H9 (cell line): Measurements from ENCODE around the gene TSPAN18. TPM values are rescaled to one million over a fixed set of nuclear protein-coding genes. Genes with fewer than 3 reads are reported as not detected.

Experiments used
- DNase-seq: peaks from one replicate; pipeline ENCODE4 v3.0.0-alpha.2; 2017
- H2AFZ ChIP-seq: one replicate; pipeline ENCODE4 v1.6.1; 2013; ENCODE audit warnings: mild to moderate bottlenecking, low read length, control low read depth, moderate library complexity
- H2AK5ac ChIP-seq: 2 replicates; pipeline ENCODE4 v1.6.1; 2013; ENCODE audit warnings: low read length, control low read depth, mixed read lengths; ENCODE audit not compliant: insufficient read length
- H2BK120ac ChIP-seq: one replicate; pipeline ENCODE4 v1.6.1; 2013; ENCODE audit warnings: low read depth, mild to moderate bottlenecking, low read length, control low read depth, inconsistent platforms; ENCODE audit not compliant: poor library complexity, severe bottlenecking
- H2BK12ac ChIP-seq: 2 replicates; pipeline ENCODE4 v1.6.1; 2013; ENCODE audit warnings: low read length, control low read depth, mixed read lengths, low read depth; ENCODE audit not compliant: insufficient read length
- H2BK15ac ChIP-seq: 2 replicates; pipeline ENCODE4 v1.6.1; 2013; ENCODE audit warnings: low read depth, low read length, control low read depth
- H2BK20ac ChIP-seq: one replicate; pipeline ENCODE4 v1.6.1; 2013; ENCODE audit warnings: low read depth, mild to moderate bottlenecking, low read length, control low read depth, inconsistent platforms; ENCODE audit not compliant: poor library complexity, severe bottlenecking
- H2BK5ac ChIP-seq: 2 replicates; pipeline ENCODE4 v1.6.1; 2013; ENCODE audit warnings: low read length, control low read depth, mixed read lengths; ENCODE audit not compliant: insufficient read length
- H3K14ac ChIP-seq: 2 replicates; pipeline ENCODE4 v1.6.1; 2013; ENCODE audit warnings: low read length, control low read depth; ENCODE audit not compliant: insufficient read depth
- H3K18ac ChIP-seq: 2 replicates; pipeline ENCODE4 v1.6.1; 2013; ENCODE audit warnings: low read depth, mild to moderate bottlenecking, mixed read lengths, low read length, control low read depth; ENCODE audit not compliant: insufficient read length
- H3K23ac ChIP-seq: 2 replicates; pipeline ENCODE4 v1.6.1; 2013; ENCODE audit warnings: low read length, control low read depth, mixed read lengths, low read depth; ENCODE audit not compliant: insufficient read length
- H3K23me2 ChIP-seq: 2 replicates; pipeline ENCODE4 v1.6.1; 2013; ENCODE audit warnings: low read depth, mild to moderate bottlenecking, mixed read lengths, low read length, control low read depth; ENCODE audit not compliant: insufficient read length, poor library complexity, severe bottlenecking
- H3K27ac ChIP-seq: 2 replicates; pipeline ENCODE4 v1.5.1; 2013; ENCODE audit warnings: low read length, control low read depth, mixed read lengths, low read depth; ENCODE audit not compliant: insufficient read length
- H3K27me3 ChIP-seq: 2 replicates; pipeline ENCODE4 v1.6.1; 2013; ENCODE audit warnings: low read length, control low read depth, inconsistent platforms; ENCODE audit not compliant: insufficient read depth
- H3K4ac ChIP-seq: 2 replicates; pipeline ENCODE4 v1.6.1; 2013; ENCODE audit warnings: low read depth, mild to moderate bottlenecking, control low read depth, inconsistent platforms, low read length, moderate library complexity
- H3K4me1 ChIP-seq: 2 replicates; pipeline ENCODE4 v1.6.1; 2013; ENCODE audit warnings: low read length, control low read depth, inconsistent platforms; ENCODE audit not compliant: insufficient read depth
- H3K4me2 ChIP-seq: 2 replicates; pipeline ENCODE4 v1.6.1; 2013; ENCODE audit warnings: low read length, control low read depth, mixed read lengths; ENCODE audit not compliant: insufficient read length, insufficient read depth
- H3K56ac ChIP-seq: 2 replicates; pipeline ENCODE4 v1.6.1; 2013; ENCODE audit warnings: low read depth, mild to moderate bottlenecking, mixed read lengths, low read length, control low read depth; ENCODE audit not compliant: insufficient read length
- H3K79me1 ChIP-seq: 2 replicates; pipeline ENCODE4 v1.6.1; 2013; ENCODE audit warnings: low read depth, mild to moderate bottlenecking, moderate library complexity, low read length, control low read depth, inconsistent platforms; ENCODE audit not compliant: insufficient read depth, poor library complexity, severe bottlenecking
- H3K79me2 ChIP-seq: 2 replicates; pipeline ENCODE4 v1.6.1; 2013; ENCODE audit warnings: low read length, control low read depth, inconsistent platforms; ENCODE audit not compliant: insufficient read depth
- H3K9ac ChIP-seq: 2 replicates; pipeline ENCODE4 v1.6.1; 2013; ENCODE audit warnings: low read length, control low read depth, mixed read lengths; ENCODE audit not compliant: insufficient read length; ENCODE audit errors: extremely low read depth
- H3K9me3 ChIP-seq: one replicate; pipeline ENCODE4 v1.6.1; 2013; ENCODE audit warnings: low read depth, low read length, inconsistent platforms; ENCODE audit not compliant: control insufficient read depth
- H3T11ph ChIP-seq: one replicate; pipeline ENCODE4 v1.6.1; 2013; ENCODE audit warnings: mild to moderate bottlenecking, low read length, control low read depth, inconsistent platforms
- H4K20me1 ChIP-seq: one replicate; pipeline ENCODE4 v1.6.1; 2013; ENCODE audit not compliant: control insufficient read depth, insufficient read length, insufficient read depth
- H4K5ac ChIP-seq: 2 replicates; pipeline ENCODE4 v1.6.1; 2013; ENCODE audit warnings: low read depth, mild to moderate bottlenecking, mixed read lengths, low read length, control low read depth; ENCODE audit not compliant: insufficient read length
- H4K8ac ChIP-seq: replicated peaks from 2 replicates; pipeline ENCODE4 v1.6.1; 2013; ENCODE audit warnings: low read length, control low read depth, mixed read lengths, low read depth; ENCODE audit not compliant: insufficient read length
- H4K91ac ChIP-seq: 2 replicates; pipeline ENCODE4 v1.6.1; 2013; ENCODE audit warnings: low read depth, mild to moderate bottlenecking, moderate library complexity, mixed read lengths, low read length, control low read depth; ENCODE audit not compliant: insufficient read length
- H3K27ac Mint-ChIP-seq, 3 experiments: 2 replicates in 2 of 3; 3 replicates in 1 of 3; pipeline ENCODE4 v1.8.0; 2020 to 2021; ENCODE audit warnings: mixed read lengths in 3 of 3, mild to moderate bottlenecking in 1 of 3, moderate library complexity in 1 of 3
- H3K27me3 Mint-ChIP-seq: 2 replicates; pipeline ENCODE4 v1.8.0; 2021; ENCODE audit warnings: low read depth, mild to moderate bottlenecking, moderate library complexity, mixed read lengths
- H3K36me3 Mint-ChIP-seq, 3 experiments: 2 replicates in 2 of 3; 3 replicates in 1 of 3; pipeline ENCODE4 v1.8.0; 2020 to 2021; ENCODE audit warnings: low read depth in 3 of 3, mixed read lengths in 3 of 3; ENCODE audit not compliant: insufficient read depth in 1 of 3
- H3K4me1 Mint-ChIP-seq, 2 experiments: 2 replicates each; pipeline ENCODE4 v1.8.0; 2020; ENCODE audit warnings: mixed read lengths in 2 of 2
- H3K4me3 Mint-ChIP-seq, 2 experiments: 2 replicates in 1 of 2; 3 replicates in 1 of 2; pipeline ENCODE4 v1.8.0; 2020 to 2021; ENCODE audit warnings: mild to moderate bottlenecking in 2 of 2, mixed read lengths in 2 of 2, moderate library complexity in 1 of 2
- H3K9me3 Mint-ChIP-seq, 2 experiments: 2 replicates in 1 of 2; 3 replicates in 1 of 2; pipeline ENCODE4 v1.8.0; 2020; ENCODE audit warnings: mild to moderate bottlenecking in 2 of 2, mixed read lengths in 2 of 2, moderate library complexity in 1 of 2
- WGBS: extraction: QIAGEN DNeasy Blood & Tissue Kit; methylation state at CpG from one replicate; pipeline ENCODE4 v1.1.7; 2013; ENCODE audit warnings: missing lambda C conversion rate, low lambda C conversion rate, mixed read lengths; ENCODE audit not compliant: insufficient read length; ENCODE audit errors: extremely low coverage; 5-methylcytosine and 5-hydroxymethylcytosine counted together
- total RNA-seq: library from RNA; stranded (reverse); gene quantifications from 2 replicates; pipeline ENCODE4 v1.2.1, GENCODE V29; 2021
- TF ChIP-seq, protein P1 (sequence below): fragments of 200-600 bp; sonication (generic); conservative IDR thresholded peaks from 3 replicates; pipeline ENCODE4 v1.8.0; 2021; ENCODE audit warnings: antibody characterized with exemption, mild to moderate bottlenecking

Gene TSPAN18
- total RNA-seq, 1 experiment from 2014 or later: 25.3 TPM

- H2BK120ac ChIP-seq: no peak overlapping the region
- H2BK5ac ChIP-seq: no peak overlapping the region
- no peak overlapping the region for H2AK5ac ChIP-seq
- WGBS: no CpG with 5 or more reads among the region's 3 CpGs
- peaks cover 80 to 94% of the 10 kb centered on the region in 2 experiments for H3K4me1 Mint-ChIP-seq
- H4K8ac ChIP-seq: no peak overlapping the region
- TF ChIP-seq, protein P1, sequence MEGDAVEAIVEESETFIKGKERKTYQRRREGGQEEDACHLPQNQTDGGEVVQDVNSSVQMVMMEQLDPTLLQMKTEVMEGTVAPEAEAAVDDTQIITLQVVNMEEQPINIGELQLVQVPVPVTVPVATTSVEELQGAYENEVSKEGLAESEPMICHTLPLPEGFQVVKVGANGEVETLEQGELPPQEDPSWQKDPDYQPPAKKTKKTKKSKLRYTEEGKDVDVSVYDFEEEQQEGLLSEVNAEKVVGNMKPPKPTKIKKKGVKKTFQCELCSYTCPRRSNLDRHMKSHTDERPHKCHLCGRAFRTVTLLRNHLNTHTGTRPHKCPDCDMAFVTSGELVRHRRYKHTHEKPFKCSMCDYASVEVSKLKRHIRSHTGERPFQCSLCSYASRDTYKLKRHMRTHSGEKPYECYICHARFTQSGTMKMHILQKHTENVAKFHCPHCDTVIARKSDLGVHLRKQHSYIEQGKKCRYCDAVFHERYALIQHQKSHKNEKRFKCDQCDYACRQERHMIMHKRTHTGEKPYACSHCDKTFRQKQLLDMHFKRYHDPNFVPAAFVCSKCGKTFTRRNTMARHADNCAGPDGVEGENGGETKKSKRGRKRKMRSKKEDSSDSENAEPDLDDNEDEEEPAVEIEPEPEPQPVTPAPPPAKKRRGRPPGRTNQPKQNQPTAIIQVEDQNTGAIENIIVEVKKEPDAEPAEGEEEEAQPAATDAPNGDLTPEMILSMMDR: no peak
- H3K9ac ChIP-seq: no peak overlapping the region
- no peaks in the 10 kb centered on the region for H3K79me2 ChIP-seq
- no peak overlapping the region for H2BK12ac ChIP-seq
- H3K4ac ChIP-seq: no peak overlapping the region
- no peak overlapping the region for H4K91ac ChIP-seq
- H3K56ac ChIP-seq: no peak overlapping the region
- no peak overlapping the region for H3K4me2 ChIP-seq
- no peak overlapping the region for H2BK15ac ChIP-seq
- no peaks in the 10 kb centered on the region for H4K20me1 ChIP-seq
- no peak overlapping the region for H3K14ac ChIP-seq
- H3T11ph ChIP-seq: no peak overlapping the region
- peaks cover 20% of the 10 kb centered on the region for H3K27me3 Mint-ChIP-seq
- H3K9me3 Mint-ChIP-seq: no peaks in the 10 kb centered on the region; a peak in 1 of 5 replicates
- no peaks in the 10 kb centered on the region for H3K79me1 ChIP-seq
- H3K23ac ChIP-seq: no peak overlapping the region
- no peaks in the 10 kb centered on the region for H3K9me3 ChIP-seq
- no peak overlapping the region for H2BK20ac ChIP-seq
- no peak overlapping the region for H3K18ac ChIP-seq
- H4K5ac ChIP-seq: no peak overlapping the region
- H3K23me2 ChIP-seq: peaks cover 2% of the 10 kb centered on the region
- no peaks in the 10 kb centered on the region for H3K36me3 Mint-ChIP-seq
- peak overlapping the region in 1 of 3 experiments; percentile 65; a peak in 2 of 7 replicates for H3K27ac Mint-ChIP-seq
- no peak for DNase-seq
- H2AFZ ChIP-seq: no peak overlapping the region
- no peak overlapping the region for H3K27ac ChIP-seq
- H3K4me3 Mint-ChIP-seq: no peak overlapping the region
- peaks cover 17% of the 10 kb centered on the region; the same call in 1 of the 2 replicates for H3K4me1 ChIP-seq
- H3K27me3 ChIP-seq: no peaks in the 10 kb centered on the region
These were observed 232.3 kb downstream of the TSPAN18 start for GRCh38 chr11:44959064-44959463.
